ENCODE data around the gene BEAN1. TPM values are rescaled to one million over a fixed set of nuclear protein-coding genes. Genes with fewer than 3 reads are reported as not detected.

Gene BEAN1
- total RNA-seq, 1 donor from 2014 or later = 1.2 TPM

DNA sequence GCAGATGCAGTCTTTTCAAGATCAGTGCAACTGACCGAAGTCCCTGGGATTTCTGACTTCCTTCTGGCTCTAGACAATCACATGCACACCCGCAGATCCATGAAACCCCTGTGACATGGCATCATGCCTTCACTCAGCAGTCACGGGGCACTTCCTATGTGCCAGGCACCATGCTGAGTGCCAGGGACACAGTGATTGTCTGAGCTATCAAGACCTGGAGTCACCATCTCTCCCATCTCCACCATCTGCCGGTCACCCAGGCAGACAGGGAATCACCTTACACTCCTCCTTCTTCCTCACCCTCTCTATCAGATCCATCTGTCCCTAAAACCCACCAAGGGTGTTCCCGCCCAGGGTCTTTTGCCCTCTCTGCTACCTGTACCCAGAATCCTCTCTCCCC is 5.3 kb downstream of the BEAN1 start:
- H3K4me1 ChIP-seq (ENCODE audit: insufficient read depth, low read length) = peaks cover 12% of the 10 kb centered on the region
- TF ChIP-seq CTCF (IDR thresholded peaks at IDR 0.05; ENCODE audit: insufficient read depth, low read depth, low read length) (no peak), EZH2 (IDR thresholded peaks at IDR 0.05; ENCODE audit: insufficient read depth, low read length) (no peak)
- H2AFZ ChIP-seq (ENCODE audit: low read depth, low read length) = no peak overlapping the region
- H3K79me2 ChIP-seq (ENCODE audit: insufficient read depth, low read length) = no peaks in the 10 kb centered on the region
- no peak for FAIRE-seq
- no peak overlapping the region for H3K4me3 ChIP-seq (ENCODE audit: insufficient read depth, low read depth, low read length)
- no peaks in the 10 kb centered on the region for H3K36me3 ChIP-seq (ENCODE audit: insufficient read depth, low read length)
- H3K9me3 Mint-ChIP-seq (ENCODE audit: unreplicated experiment) = no peaks in the 10 kb centered on the region
- H3K9me3 ChIP-seq (ENCODE audit: insufficient read depth, low read depth, low read length) = no peaks in the 10 kb centered on the region
- no peak overlapping the region for H3K4me2 ChIP-seq (ENCODE audit: low read length)
- H4K20me1 ChIP-seq (ENCODE audit: insufficient read depth, low read length) = peaks cover 16% of the 10 kb centered on the region
- no peak overlapping the region for H3K27ac ChIP-seq (ENCODE audit: low read depth, low read length)
- peaks cover 30% of the 10 kb centered on the region for H3K27me3 ChIP-seq (ENCODE audit: insufficient read depth, low read length)
- H3K4me3 Mint-ChIP-seq (ENCODE audit: unreplicated experiment) = no peak overlapping the region
- no peak overlapping the region for H3K9ac ChIP-seq (ENCODE audit: low read length)
- peaks cover 10% of the 10 kb centered on the region for H3K4me1 Mint-ChIP-seq (ENCODE audit: low read depth, unreplicated experiment)
- peaks cover 42% of the 10 kb centered on the region for H3K27me3 Mint-ChIP-seq (ENCODE audit: low read depth, unreplicated experiment)
- H3K27ac Mint-ChIP-seq (ENCODE audit: unreplicated experiment) = no peak overlapping the region
- no peaks in the 10 kb centered on the region for H3K36me3 Mint-ChIP-seq (ENCODE audit: low read depth, unreplicated experiment)
- no peak for DNase-seq (ENCODE audit: low read depth)

DNA sequence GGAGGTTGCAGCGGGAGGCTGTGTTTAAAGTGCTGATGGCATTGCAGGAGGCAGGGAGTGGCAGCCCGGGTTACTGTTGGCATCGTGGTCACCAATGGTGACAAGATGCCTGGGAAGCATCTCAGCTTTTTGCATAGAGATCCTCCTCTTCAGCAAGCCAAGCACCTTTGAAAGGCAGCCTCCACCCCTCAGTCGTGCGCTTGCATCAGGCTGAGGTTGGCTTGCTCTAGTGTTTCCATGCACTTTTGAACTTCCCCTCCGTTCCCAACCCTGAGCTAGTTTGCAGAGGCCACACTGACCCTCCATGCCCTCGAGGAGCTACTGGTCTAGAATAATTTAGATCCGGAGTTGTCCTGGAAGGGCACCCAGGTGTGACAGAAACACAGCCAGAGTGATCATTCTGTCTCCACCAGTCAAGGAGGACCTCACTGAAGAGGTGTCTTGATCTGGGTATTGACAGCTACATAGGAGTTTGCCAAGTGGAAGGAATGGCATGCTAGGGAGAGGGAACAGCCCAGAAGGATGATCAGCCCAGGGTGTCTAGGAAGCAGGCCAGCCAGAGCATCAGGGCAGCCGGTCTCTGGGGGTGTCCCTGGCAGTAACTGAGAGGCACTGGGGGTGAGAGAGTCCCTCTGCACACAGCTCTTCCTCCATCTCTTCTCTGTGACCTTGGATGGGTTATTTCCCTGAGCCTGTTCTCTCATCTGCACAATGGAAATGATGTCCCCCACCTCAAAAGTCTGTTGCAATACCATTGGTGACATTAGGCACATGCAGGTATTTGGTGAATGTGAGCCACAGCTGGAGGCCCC is 7.7 kb downstream of the BEAN1 start:
- Mint-ChIP-seq H3K4me1 (ENCODE audit: low read depth, unreplicated experiment) (peaks cover 10% of the 10 kb centered on the region), H3K27ac (ENCODE audit: unreplicated experiment) (no peak overlapping the region), H3K9me3 (ENCODE audit: unreplicated experiment) (no peaks in the 10 kb centered on the region), H3K27me3 (ENCODE audit: low read depth, unreplicated experiment) (peaks cover 46% of the 10 kb centered on the region), H3K36me3 (ENCODE audit: low read depth, unreplicated experiment) (no peaks in the 10 kb centered on the region), H3K4me3 (ENCODE audit: unreplicated experiment) (no peak overlapping the region)
- DNase-seq (ENCODE audit: low read depth) (no peak), FAIRE-seq (no peak)
- Histone ChIP-seq H2AFZ (ENCODE audit: low read depth, low read length) (no peak overlapping the region), H3K36me3 (ENCODE audit: insufficient read depth, low read length) (no peaks in the 10 kb centered on the region), H3K4me3 (ENCODE audit: insufficient read depth, low read depth, low read length) (no peak overlapping the region), H3K9me3 (ENCODE audit: insufficient read depth, low read depth, low read length) (no peaks in the 10 kb centered on the region), H3K79me2 (ENCODE audit: insufficient read depth, low read length) (no peaks in the 10 kb centered on the region), H3K27me3 (ENCODE audit: insufficient read depth, low read length) (peaks cover 8% of the 10 kb centered on the region), H3K4me1 (ENCODE audit: insufficient read depth, low read length) (peaks cover 12% of the 10 kb centered on the region), H4K20me1 (ENCODE audit: insufficient read depth, low read length) (no peaks in the 10 kb centered on the region), H3K9ac (ENCODE audit: low read length) (no peak overlapping the region), H3K27ac (ENCODE audit: low read depth, low read length) (no peak overlapping the region), H3K4me2 (ENCODE audit: low read length) (no peak overlapping the region)
- TF ChIP-seq CTCF (IDR thresholded peaks at IDR 0.05; ENCODE audit: insufficient read depth, low read depth, low read length) = no peak

- no peak overlapping the region for H3K4me3 Mint-ChIP-seq (ENCODE audit: unreplicated experiment)
- H3K4me1 Mint-ChIP-seq (ENCODE audit: low read depth, unreplicated experiment) = peaks cover 10% of the 10 kb centered on the region
- no peak overlapping the region for H3K4me3 ChIP-seq (ENCODE audit: insufficient read depth, low read depth, low read length)
- no peak overlapping the region for H3K4me2 ChIP-seq (ENCODE audit: low read length)
- no peaks in the 10 kb centered on the region for H4K20me1 ChIP-seq (ENCODE audit: insufficient read depth, low read length)
- peaks cover 4% of the 10 kb centered on the region for H3K27me3 ChIP-seq (ENCODE audit: insufficient read depth, low read length)
- H3K27ac ChIP-seq (ENCODE audit: low read depth, low read length) = no peak overlapping the region
- no peak overlapping the region for H2AFZ ChIP-seq (ENCODE audit: low read depth, low read length)
- H3K36me3 ChIP-seq (ENCODE audit: insufficient read depth, low read length) = no peaks in the 10 kb centered on the region
- DNase-seq (ENCODE audit: low read depth) (no peak), FAIRE-seq (no peak)
- peaks cover 50% of the 10 kb centered on the region for H3K27me3 Mint-ChIP-seq (ENCODE audit: low read depth, unreplicated experiment)
- H3K27ac Mint-ChIP-seq (ENCODE audit: unreplicated experiment) = no peak overlapping the region
- H3K9me3 ChIP-seq (ENCODE audit: insufficient read depth, low read depth, low read length) = no peaks in the 10 kb centered on the region
- peaks cover 12% of the 10 kb centered on the region for H3K4me1 ChIP-seq (ENCODE audit: insufficient read depth, low read length)
- TF ChIP-seq CTCF (IDR thresholded peaks at IDR 0.05; ENCODE audit: insufficient read depth, low read depth, low read length) (no peak), EZH2 (IDR thresholded peaks at IDR 0.05; ENCODE audit: insufficient read depth, low read length) (no peak)
- no peak overlapping the region for H3K9ac ChIP-seq (ENCODE audit: low read length)
- H3K9me3 Mint-ChIP-seq (ENCODE audit: unreplicated experiment) = peaks cover 3% of the 10 kb centered on the region
- no peaks in the 10 kb centered on the region for H3K36me3 Mint-ChIP-seq (ENCODE audit: low read depth, unreplicated experiment)
- no peaks in the 10 kb centered on the region for H3K79me2 ChIP-seq (ENCODE audit: insufficient read depth, low read length)
Observed at GRCh38 chr16:66435896-66436295, 8.8 kb downstream of the BEAN1 start.

Data from astrocyte (in vitro differentiated cells and primary cell).